Endodermal cell (in vitro differentiated cells): ENCODE results near the gene GATB. TPM values are rescaled to one million over a fixed set of nuclear protein-coding genes. Genes with fewer than 3 reads are reported as not detected.

Experiments
- DNase-seq: peaks from one replicate; pipeline ENCODE4 v3.0.0-alpha.2; 2017
- H3K27ac ChIP-seq: 2 replicates; pipeline ENCODE4 v1.5.1; 2013; ENCODE audit warnings: mild to moderate bottlenecking, low read depth, low read length, moderate library complexity
- H3K27me3 ChIP-seq: 2 replicates; pipeline ENCODE4 v1.6.1; 2013; ENCODE audit warnings: mild to moderate bottlenecking, low read length, moderate library complexity; ENCODE audit not compliant: insufficient read depth, control insufficient read depth, poor library complexity, severe bottlenecking
- H3K36me3 ChIP-seq: 2 replicates; pipeline ENCODE4 v1.7.0; 2013; ENCODE audit warnings: mild to moderate bottlenecking, low read length, moderate library complexity; ENCODE audit not compliant: control insufficient read depth, insufficient read depth
- H3K4me1 ChIP-seq: one replicate; pipeline ENCODE4 v1.7.0; 2013; ENCODE audit warnings: low read length; ENCODE audit not compliant: control insufficient read depth, insufficient read depth
- H3K4me3 ChIP-seq: 2 replicates; pipeline ENCODE4 v1.5.1; 2013; ENCODE audit warnings: mild to moderate bottlenecking, low read length, moderate library complexity
- H3K9ac ChIP-seq: 2 replicates; pipeline ENCODE4 v1.6.1; 2013; ENCODE audit warnings: mild to moderate bottlenecking, low read length, moderate library complexity; ENCODE audit not compliant: poor library complexity, severe bottlenecking; ENCODE audit errors: extremely low read depth
- H3K9me3 ChIP-seq: 2 replicates; pipeline ENCODE4 v1.6.1; 2013; ENCODE audit warnings: mild to moderate bottlenecking, low read length, moderate library complexity; ENCODE audit not compliant: control insufficient read depth
- H3K27ac Mint-ChIP-seq: 2 replicates; pipeline ENCODE4 v1.8.0; 2020; ENCODE audit warnings: mixed read lengths
- H3K27me3 Mint-ChIP-seq: 2 replicates; pipeline ENCODE4 v1.8.0; 2021; ENCODE audit warnings: mild to moderate bottlenecking, mixed read lengths; ENCODE audit not compliant: insufficient read depth
- H3K36me3 Mint-ChIP-seq: 2 replicates; pipeline ENCODE4 v1.8.0; 2020; ENCODE audit warnings: low read depth, mixed read lengths
- H3K4me1 Mint-ChIP-seq: 2 replicates; pipeline ENCODE4 v1.8.0; 2020; ENCODE audit warnings: mixed read lengths
- H3K4me3 Mint-ChIP-seq: 2 replicates; pipeline ENCODE4 v1.8.0; 2020; ENCODE audit warnings: mild to moderate bottlenecking, moderate library complexity, mixed read lengths
- H3K9me3 Mint-ChIP-seq: 2 replicates; pipeline ENCODE4 v1.8.0; 2020; ENCODE audit warnings: mild to moderate bottlenecking, mixed read lengths
- WGBS, 2 experiments: methylation state at CpG; one replicate each; pipeline versions ENCODE4 v1.1.5 to v1.1.7; 2013; ENCODE audit warnings: missing lambda C conversion rate in 2 of 2, mixed read lengths in 1 of 2; ENCODE audit not compliant: insufficient coverage in 1 of 2, insufficient read length in 1 of 2; 5-methylcytosine and 5-hydroxymethylcytosine counted together
- long read RNA-seq, 4 experiments: library from polyadenylated mRNA in 2 of 4; library from RNA in 1 of 4; library from capped mRNA in 1 of 4; stranded (forward) in 3 of 4; unstranded in 1 of 4; transcript quantifications; one replicate each; pipeline ENCODE4 v2.0.0, GENCODE V29; 2020 to 2021; ENCODE audit warnings: inconsistent platforms in 1 of 4
- polyA plus RNA-seq, 2 experiments: library from polyadenylated mRNA; stranded (reverse); fragments of 50-300 nt; gene quantifications; one replicate each; pipeline ENCODE4 v1.2.3, GENCODE V29; 2013
- total RNA-seq, 2 donors: library from RNA; stranded (reverse); fragmentation: NEBNext Ultra II Directional in 1 of 2; extraction: Animal tissue kit (Norgen Biotek cat#: 25700) in 1 of 2; gene quantifications; 2 replicates in 1 of 2; 3 replicates in 1 of 2; pipeline ENCODE4 v1.2.1, GENCODE V29; 2021
- TF ChIP-seq, protein P1 (sequence below): fragments of 200-600 bp; sonication (generic); conservative IDR thresholded peaks from 2 replicates; pipeline ENCODE4 v1.5.0; 2021; ENCODE audit warnings: antibody characterized with exemption, mild to moderate bottlenecking

The GATB gene
- total RNA-seq, result 10 to 100 TPM; 18.3 to 20.5 TPM
- polyA plus RNA-seq (2013, experiment 1 of 2), result 15.9 TPM
- 16.8 TPM for polyA plus RNA-seq (2013, experiment 2 of 2)
- long read RNA-seq, experiment 1, partial matches to known transcripts, result 3 of 9 reads
- long read RNA-seq, experiment 1, other reads (novel, unspliced or antisense), result 4 of 9 reads
- long read RNA-seq, experiment 2, transcript GATB-201 (13 exons, 2,385 nt), result major isoform, 23 of 28 reads
- long read RNA-seq, experiment 2, partial matches to known transcripts, result 3 of 28 reads
- long read RNA-seq, experiment 2, other reads (novel, unspliced or antisense), result 2 of 28 reads
- long read RNA-seq, experiment 3, transcript GATB-201 (13 exons, 2,385 nt), result major isoform, 76 of 93 reads
- long read RNA-seq, experiment 3, partial matches to known transcripts, result 6 of 93 reads
- long read RNA-seq, experiment 3, other reads (novel, unspliced or antisense), result 10 of 93 reads
- long read RNA-seq, experiment 4, transcript GATB-201 (13 exons, 2,385 nt), result major isoform, 26 of 33 reads
- long read RNA-seq, experiment 4, partial matches to known transcripts, result 2 of 33 reads
- long read RNA-seq, experiment 4, other reads (novel, unspliced or antisense), result 5 of 33 reads

- Mint-ChIP-seq H3K36me3 (peaks cover 2% of the 10 kb centered on the region), H3K9me3 (no peaks in the 10 kb centered on the region), H3K4me1 (peaks cover 10% of the 10 kb centered on the region), H3K27ac (peak within 1 kb of the TSS; percentile 99), H3K4me3 (peak within 1 kb of the TSS; percentile 83), H3K27me3 (peaks cover 7% of the 10 kb centered on the region)
- H3K36me3 ChIP-seq, result no peaks in the 10 kb centered on the region
- no peak within 1 kb of the TSS for H3K27ac ChIP-seq
- H3K4me1 ChIP-seq, result no peaks in the 10 kb centered on the region
- H3K4me3 ChIP-seq, result peak within 1 kb of the TSS; percentile 88
- peak; percentile 99 for DNase-seq
- 7 to 13% methylated on average over 22 to 35 of the region's 35 CpGs for WGBS, 2 experiments
- peaks cover 22% of the 10 kb centered on the region for H3K27me3 ChIP-seq
- no peaks in the 10 kb centered on the region for H3K9me3 ChIP-seq
- H3K9ac ChIP-seq, result peak within 1 kb of the TSS; percentile 92
- TF ChIP-seq, protein P1, sequence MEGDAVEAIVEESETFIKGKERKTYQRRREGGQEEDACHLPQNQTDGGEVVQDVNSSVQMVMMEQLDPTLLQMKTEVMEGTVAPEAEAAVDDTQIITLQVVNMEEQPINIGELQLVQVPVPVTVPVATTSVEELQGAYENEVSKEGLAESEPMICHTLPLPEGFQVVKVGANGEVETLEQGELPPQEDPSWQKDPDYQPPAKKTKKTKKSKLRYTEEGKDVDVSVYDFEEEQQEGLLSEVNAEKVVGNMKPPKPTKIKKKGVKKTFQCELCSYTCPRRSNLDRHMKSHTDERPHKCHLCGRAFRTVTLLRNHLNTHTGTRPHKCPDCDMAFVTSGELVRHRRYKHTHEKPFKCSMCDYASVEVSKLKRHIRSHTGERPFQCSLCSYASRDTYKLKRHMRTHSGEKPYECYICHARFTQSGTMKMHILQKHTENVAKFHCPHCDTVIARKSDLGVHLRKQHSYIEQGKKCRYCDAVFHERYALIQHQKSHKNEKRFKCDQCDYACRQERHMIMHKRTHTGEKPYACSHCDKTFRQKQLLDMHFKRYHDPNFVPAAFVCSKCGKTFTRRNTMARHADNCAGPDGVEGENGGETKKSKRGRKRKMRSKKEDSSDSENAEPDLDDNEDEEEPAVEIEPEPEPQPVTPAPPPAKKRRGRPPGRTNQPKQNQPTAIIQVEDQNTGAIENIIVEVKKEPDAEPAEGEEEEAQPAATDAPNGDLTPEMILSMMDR, result peak; percentile 75
Measured at GRCh38 chr4:151760712-151761661, at the start of gene GATB. Gene GATB, minus strand, starts transcription at chr4:151761007. Its CDS starts 25 bp downstream, at chr4:151760982.

- WGBS, 2 experiments, result 91% methylated on average over 4 of the region's 4 CpGs; no CpG with 5 or more reads in 1 of the 2 experiments
- DNase-seq, result no peak
- Histone ChIP-seq H3K27me3 (no peaks in the 10 kb centered on the region), H3K27ac (no peak overlapping the region), H3K4me3 (no peak overlapping the region), H3K4me1 (no peaks in the 10 kb centered on the region), H3K36me3 (no peaks in the 10 kb centered on the region), H3K9ac (no peak overlapping the region), H3K9me3 (no peaks in the 10 kb centered on the region)
- Mint-ChIP-seq H3K4me1 (peaks cover 2% of the 10 kb centered on the region), H3K27ac (no peak overlapping the region), H3K36me3 (no peaks in the 10 kb centered on the region), H3K27me3 (peaks cover 2% of the 10 kb centered on the region), H3K4me3 (no peak overlapping the region), H3K9me3 (peaks cover 9% of the 10 kb centered on the region)
- TF ChIP-seq, protein P1, result no peak
Measured at GRCh38 chr4:151810476-151810875, 49.7 kb upstream of the GATB start.

DNA sequence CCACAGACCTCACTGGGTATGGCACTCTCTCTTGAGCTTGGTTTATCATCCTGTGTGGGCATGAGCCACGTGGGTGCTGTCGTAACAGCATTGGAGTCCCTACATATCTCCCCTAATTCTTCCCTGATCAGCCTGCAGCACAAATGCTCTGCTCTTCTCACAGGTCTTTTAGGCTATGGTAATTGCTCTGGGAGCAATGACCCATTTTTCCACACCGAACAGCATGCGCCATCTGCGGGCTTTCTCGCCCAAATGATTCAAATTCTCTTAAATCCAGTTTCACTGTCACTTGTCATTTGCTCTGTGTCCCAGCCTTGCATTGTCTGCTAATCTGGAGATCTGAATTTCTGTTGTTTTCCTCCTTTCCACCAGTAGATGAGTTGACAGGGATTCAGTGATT is 48.9 kb upstream of the GATB start:
- no peaks in the 10 kb centered on the region for H3K36me3 ChIP-seq
- no peak overlapping the region for H3K27ac Mint-ChIP-seq
- TF ChIP-seq, protein P1, result no peak
- H3K27me3 ChIP-seq, result no peaks in the 10 kb centered on the region
- H3K27ac ChIP-seq, result no peak overlapping the region
- H3K4me3 ChIP-seq, result no peak overlapping the region
- WGBS, 2 experiments, result 95 to 96% methylated on average over 6 of the region's 6 CpGs
- no peak overlapping the region for H3K4me3 Mint-ChIP-seq
- H3K9ac ChIP-seq, result no peak overlapping the region
- no peaks in the 10 kb centered on the region for H3K4me1 ChIP-seq
- peaks cover 2% of the 10 kb centered on the region for H3K27me3 Mint-ChIP-seq
- H3K4me1 Mint-ChIP-seq, result peaks cover 2% of the 10 kb centered on the region
- DNase-seq, result no peak
- peaks cover 9% of the 10 kb centered on the region for H3K9me3 Mint-ChIP-seq
- no peaks in the 10 kb centered on the region for H3K36me3 Mint-ChIP-seq
- no peaks in the 10 kb centered on the region for H3K9me3 ChIP-seq
